Non-pigmented ciliary epithelial cell (primary cell): ENCODE measurements around the gene LYSMD1.
A peak's percentile ranks its signal among the peaks of the same experiment; 100 is the strongest.
"Not testable (repeated sequence)": the region's sequence is repeated elsewhere in the genome, so short reads cannot be mapped to it uniquely, and the experiment has no call there.

Experiments
- DNase-seq: peaks from one replicate; pipeline ENCODE4 v3.0.0-alpha.2; 2010; ENCODE audit warnings: low read depth

LYSMD1 gene, protein sequence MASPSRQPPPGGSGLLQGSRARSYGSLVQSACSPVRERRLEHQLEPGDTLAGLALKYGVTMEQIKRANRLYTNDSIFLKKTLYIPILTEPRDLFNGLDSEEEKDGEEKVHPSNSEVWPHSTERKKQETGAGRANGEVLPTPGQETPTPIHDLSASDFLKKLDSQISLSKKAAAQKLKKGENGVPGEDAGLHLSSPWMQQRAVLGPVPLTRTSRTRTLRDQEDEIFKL

GRCh38 chr1:151165738-151166504, at the start of gene LYSMD1, which contains the start of gene SCNM1:
TSS of gene LYSMD1 (minus strand) at chr1:151165902. CDS start at chr1:151165258, 644 bp downstream.
TSS of gene SCNM1 (plus strand) at chr1:151166144. CDS start at chr1:151166153, 9 bp downstream.
- DNase-seq: peak; percentile 95

DNA sequence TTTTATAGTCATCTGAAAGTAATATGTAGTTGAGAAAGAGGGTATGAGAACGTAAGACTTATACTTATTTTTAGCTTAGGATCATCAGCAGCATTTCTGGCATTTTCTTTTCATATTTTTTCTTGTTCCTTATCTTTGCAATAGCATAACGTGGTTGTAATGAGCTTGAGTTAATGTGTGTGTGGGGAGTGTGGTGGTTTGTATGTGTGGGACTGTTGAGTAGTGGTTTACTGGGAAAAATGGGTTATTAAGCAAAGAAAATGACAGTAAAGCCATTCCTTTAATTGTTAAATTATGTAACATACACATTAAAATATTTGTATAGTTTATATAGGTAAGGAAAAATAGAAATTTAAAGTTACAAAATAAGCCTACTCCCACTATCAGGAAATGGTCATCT, 47.9 kb upstream of the LYSMD1 start:
- DNase-seq: no peak

DNA sequence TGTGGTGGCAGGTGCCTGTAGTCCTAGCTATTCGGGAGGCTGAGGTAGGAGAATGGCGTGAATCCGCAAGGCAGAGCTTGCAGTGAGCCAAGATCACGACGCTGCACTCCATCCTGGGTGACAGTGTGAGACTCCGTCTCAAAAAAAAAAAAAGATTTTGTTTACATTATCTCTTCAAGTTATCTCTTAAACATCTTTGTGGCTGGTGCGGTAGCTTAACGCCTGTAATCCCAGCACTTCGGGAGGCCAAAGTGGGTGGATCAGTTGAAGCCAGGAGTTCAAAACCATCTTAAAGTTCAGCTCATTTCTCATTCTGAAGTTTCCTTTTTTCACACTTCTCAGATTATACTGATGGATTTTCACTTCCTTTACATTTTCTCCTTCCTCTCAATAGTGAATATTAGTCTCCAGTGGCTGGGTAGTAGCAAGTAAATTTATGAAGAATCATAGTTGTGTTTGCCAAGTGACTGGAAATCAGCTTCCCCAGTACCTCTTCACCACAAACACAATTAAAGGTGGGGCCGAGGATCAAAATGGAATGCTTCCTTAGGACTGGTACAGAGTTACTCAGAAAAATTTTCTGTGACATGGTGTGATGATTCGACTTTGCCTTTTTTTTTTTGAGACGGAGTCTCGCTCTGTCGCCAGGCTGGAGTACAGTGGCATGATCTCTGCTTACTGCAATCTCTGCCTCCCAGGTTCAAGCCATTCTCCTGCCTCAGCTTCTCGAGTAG, 46.4 kb upstream of the LYSMD1 start:
- DNase-seq: no peak

DNA sequence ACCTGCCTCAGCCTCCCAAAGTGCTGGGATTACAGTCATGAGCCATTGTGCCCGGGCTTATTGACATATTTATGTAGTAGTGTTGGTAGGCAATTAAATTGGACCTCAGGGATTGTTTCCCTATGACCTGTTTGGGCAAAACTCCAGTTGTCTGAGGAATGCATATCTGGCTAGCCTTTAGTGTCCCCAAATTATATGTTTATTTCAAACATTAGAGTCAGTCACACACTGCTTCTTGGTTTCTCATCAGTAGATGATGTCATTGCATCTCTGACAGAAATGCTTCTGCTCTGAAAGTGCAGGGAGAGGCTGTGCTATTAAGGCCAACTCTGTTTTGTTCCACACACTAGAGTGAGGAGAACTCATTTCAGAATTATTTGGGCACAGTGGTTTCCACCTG, 45.1 kb upstream of the LYSMD1 start:
- DNase-seq: no peak

DNA sequence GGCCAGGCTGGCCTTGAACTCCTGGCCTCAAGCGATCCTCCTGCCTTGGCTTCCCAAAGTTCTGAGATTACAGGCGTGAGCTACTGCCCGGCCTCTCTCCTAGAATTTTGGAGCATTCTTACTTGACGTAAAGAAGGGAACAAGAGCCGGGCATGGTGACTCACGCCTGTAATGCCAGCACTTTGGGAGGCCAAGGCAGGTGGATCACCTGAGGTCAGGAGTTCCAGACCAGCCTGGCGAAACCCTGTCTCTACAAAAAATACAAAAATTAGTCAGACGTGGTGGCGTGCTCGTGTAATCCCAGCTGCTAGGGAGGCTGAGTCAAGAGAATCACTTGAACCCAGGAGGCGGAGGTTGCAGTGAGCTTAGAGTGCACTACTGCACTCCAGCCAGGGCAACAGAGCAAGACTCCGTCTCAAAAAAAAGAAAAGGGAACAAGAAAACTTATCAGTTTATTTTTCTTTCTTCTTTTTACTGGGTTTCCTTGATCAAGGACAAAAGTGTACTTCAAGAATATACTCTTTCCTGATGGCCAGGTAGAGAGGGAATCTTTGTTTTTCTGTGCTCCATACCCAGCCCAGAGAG, 39.8 kb upstream of the LYSMD1 start:
- DNase-seq: not testable (repeated sequence)

DNA sequence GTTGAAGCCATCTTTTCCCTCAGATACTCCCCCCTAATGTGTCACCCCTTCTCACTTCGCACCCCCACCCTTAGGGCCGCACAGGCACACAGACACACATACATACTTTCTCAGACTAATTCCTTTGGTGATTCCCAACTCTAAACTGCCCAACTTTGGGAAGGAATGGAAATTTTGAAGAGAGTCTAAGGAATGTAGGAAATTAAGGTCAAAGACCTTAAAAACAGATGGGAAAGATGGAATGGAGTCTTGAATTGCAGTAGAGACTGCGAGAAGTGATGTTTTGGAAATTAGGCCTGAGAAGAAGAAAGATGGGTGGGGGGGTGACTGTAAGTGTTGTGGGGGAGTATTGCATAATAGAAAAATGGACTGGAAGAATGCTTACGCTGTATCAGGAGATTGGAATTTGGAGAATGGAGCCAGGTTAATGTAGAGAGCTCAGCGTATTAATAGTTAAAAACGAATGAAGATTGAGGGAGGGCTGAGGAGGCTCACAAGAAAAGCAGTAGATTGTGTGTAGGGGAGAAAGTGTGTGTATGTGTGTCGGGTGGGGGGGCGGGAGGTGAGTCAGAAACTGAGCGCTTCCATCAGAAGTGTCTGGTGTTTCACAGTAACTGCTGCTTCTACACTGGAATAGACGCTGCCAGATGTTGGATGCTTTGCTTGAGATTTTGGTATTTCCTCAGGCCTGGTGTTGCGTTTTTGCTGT, 34.3 kb upstream of the LYSMD1 start:
- peak; percentile 77 for DNase-seq

GRCh38 chr1:151198254-151199127, 32.8 kb upstream of the LYSMD1 start, which contains the start of gene PIP5K1A:
TSS of gene PIP5K1A (plus strand) at chr1:151198552. CDS start at chr1:151198997, 445 bp downstream.
- peak; percentile 91 for DNase-seq

DNA sequence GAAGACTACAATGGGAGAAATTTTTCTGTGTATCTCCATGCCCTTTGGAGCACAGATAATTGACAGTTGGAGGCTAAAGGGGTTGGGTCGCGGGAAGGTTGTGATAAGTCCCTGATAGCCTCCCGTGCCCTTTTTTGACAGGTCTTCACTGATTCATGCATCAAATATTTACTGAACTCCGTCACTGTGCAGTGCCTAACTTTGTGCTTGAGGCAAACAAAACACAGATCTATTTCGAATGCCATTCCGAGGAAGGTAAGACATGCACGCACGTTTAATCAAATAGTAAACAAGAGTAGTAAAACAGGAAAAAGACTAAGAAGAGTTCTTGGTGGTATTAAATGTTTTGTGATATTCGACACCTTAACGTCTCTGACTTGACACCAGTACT, 32.2 kb upstream of the LYSMD1 start:
- no peak for DNase-seq

GRCh38 chr1:151196292-151196800, 30.6 kb upstream of the LYSMD1 start:
- no peak for DNase-seq

DNA sequence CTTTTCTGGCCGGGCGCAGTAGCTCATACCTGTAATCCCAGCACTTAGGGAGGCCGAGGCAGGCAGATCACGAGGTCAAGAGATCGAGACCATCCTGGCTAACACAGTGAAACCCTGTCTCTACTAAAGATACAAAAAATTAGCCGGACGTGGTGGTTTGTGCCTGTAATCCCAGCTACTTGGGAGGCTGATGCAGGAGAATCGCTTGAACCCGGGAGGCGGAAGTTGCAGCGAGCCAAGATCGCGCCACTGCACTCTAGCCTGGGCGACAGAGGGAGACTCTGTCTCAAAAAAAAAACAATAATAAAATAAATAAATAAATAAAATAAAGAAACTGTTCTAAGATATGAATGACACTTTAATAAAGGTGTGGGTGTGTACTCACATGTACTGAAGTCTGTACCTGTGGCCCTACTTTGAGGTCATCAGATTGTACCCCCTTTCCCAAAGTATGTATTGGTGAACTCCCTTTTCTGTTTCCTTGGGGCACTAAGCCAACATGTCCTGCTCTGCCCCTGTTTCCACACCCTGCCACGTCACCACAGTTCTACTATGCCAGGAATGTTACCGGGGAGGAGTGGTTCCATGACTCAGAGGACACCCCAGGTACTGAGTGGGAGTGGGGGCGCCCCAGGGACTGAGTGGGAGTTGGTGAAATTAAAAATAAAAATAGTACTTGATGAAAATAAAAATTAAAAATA, 29.3 kb upstream of the LYSMD1 start:
- peak; percentile 67 for DNase-seq

DNA sequence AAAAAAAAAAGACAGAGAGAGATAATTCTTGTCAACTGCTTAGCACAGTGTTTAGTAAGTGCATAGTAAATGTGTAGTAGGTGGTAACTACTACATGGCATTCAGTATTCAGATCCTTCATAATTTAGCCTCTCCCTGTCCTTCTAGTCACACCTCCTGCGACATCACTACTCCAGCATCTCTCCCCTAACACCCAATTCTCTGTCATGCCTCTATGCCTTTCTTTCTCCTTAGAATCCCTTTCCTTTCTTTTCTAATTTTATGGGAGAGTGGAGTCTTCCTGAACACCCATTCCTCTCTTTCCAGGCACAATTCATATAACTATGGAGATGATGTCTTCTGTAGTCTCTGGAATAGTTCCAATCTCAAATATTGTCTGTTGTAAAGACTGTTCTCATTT, 28.2 kb upstream of the LYSMD1 start:
- no peak for DNase-seq

DNA sequence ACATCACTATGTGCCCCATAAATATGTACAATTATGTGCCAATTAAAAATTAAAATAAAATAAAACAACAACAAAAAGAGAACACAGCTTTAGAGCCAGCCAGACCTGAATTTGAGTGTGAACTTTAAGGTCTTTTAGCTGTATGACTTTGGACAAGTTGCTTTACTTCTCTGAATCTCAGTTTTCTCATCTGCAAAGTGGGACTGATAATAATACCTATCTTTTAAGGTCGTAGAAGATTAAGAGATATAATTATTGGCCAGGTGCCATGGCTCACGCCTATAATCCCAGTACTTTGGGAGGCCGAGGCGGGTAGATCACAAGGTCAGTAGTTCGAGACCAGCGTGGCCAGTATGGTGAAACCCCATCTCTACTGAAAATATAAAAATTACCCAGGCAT, 27.6 kb upstream of the LYSMD1 start:
- no peak for DNase-seq

GRCh38 chr1:151192047-151192446, 26.3 kb upstream of the LYSMD1 start:
- no peak for DNase-seq

- no peak for DNase-seq
Measured at GRCh38 chr1:151189637-151190445, 24.1 kb upstream of the LYSMD1 start, which contains the start of gene VPS72. TSS of gene VPS72 (minus strand) at chr1:151190197. CDS start at chr1:151190121, 76 bp downstream.

- not testable (repeated sequence) for DNase-seq
Measured at GRCh38 chr1:151188667-151189066, 23.0 kb upstream of the LYSMD1 start.

- no peak for DNase-seq
Measured at GRCh38 chr1:151187205-151187604, 21.5 kb upstream of the LYSMD1 start.

GRCh38 chr1:151184211-151184610, 18.5 kb upstream of the LYSMD1 start:
- no peak for DNase-seq

- no peak for DNase-seq
Measured at GRCh38 chr1:151176514-151177045, 10.9 kb upstream of the LYSMD1 start.

GRCh38 chr1:151175863-151176262, 10.2 kb upstream of the LYSMD1 start, which contains the start of gene TMOD4:
TSS of gene TMOD4 (minus strand) at chr1:151175981. CDS start at chr1:151174875, 1,106 bp downstream.
- no peak for DNase-seq
